ENCODE measurements around the gene ACSM3.

GRCh38 chr16:20727181-20727580, 36.6 kb upstream of the ACSM3 start:
- TF ChIP-seq CTCF (IDR thresholded peaks at IDR 0.05; ENCODE audit: low read depth, low read length), result no peak
- TF ChIP-seq EZH2phosphoT487 (IDR thresholded peaks at IDR 0.05; ENCODE audit: low read depth), result no peak
